ENCODE measurements around the gene DNAJC5G. TPM values are rescaled to one million over a fixed set of nuclear protein-coding genes. Genes with fewer than 3 reads are reported as not detected.
"Not testable (repeated sequence)": the region's sequence is repeated elsewhere in the genome, so short reads cannot be mapped to it uniquely, and the experiment has no call there.

The DNAJC5G gene
- total RNA-seq, 2 donors from 2014 or later, result not detected

- H3K4me1 ChIP-seq, result no peaks in the 10 kb centered on the region
- no peaks in the 10 kb centered on the region for H3K9me3 ChIP-seq
- H3K36me3 ChIP-seq, result no peaks in the 10 kb centered on the region
- intact Hi-C loops (cut with DNase I), result no loop called here
- no peak for DNase-seq
- no peaks in the 10 kb centered on the region for H3K27me3 ChIP-seq
- TF ChIP-seq CTCF (IDR thresholded peaks at IDR 0.05), result no peak
- no peak overlapping the region for H3K9ac ChIP-seq (ENCODE audit: low read depth in 2 of 2, low read length in 2 of 2)
- no peak overlapping the region for H3K27ac ChIP-seq
- no peak overlapping the region for H3K4me3 ChIP-seq
Measured at GRCh38 chr2:27294928-27295327, 19.7 kb downstream of the DNAJC5G start.

GRCh38 chr2:27296481-27296880 lies 21.2 kb downstream of the DNAJC5G start:
- no peak overlapping the region for H3K4me3 ChIP-seq
- no peak overlapping the region for H3K9ac ChIP-seq (ENCODE audit: low read depth in 2 of 2, low read length in 2 of 2)
- no peaks in the 10 kb centered on the region for H3K27me3 ChIP-seq
- intact Hi-C loops (cut with DNase I), result no loop called here
- no peaks in the 10 kb centered on the region for H3K9me3 ChIP-seq
- H3K4me1 ChIP-seq, result no peaks in the 10 kb centered on the region
- H3K36me3 ChIP-seq, result no peaks in the 10 kb centered on the region
- TF ChIP-seq CTCF (IDR thresholded peaks at IDR 0.05), result no peak
- DNase-seq, result no peak
- H3K27ac ChIP-seq, result no peak overlapping the region

GRCh38 chr2:27297195-27297594 lies 22.0 kb downstream of the DNAJC5G start:
- Histone ChIP-seq H3K4me1 (no peaks in the 10 kb centered on the region), H3K4me3 (no peak overlapping the region), H3K9ac (ENCODE audit: low read depth in 2 of 2, low read length in 2 of 2) (no peak overlapping the region), H3K27ac (no peak overlapping the region), H3K9me3 (no peaks in the 10 kb centered on the region), H3K27me3 (no peaks in the 10 kb centered on the region), H3K36me3 (no peaks in the 10 kb centered on the region)
- no peak for TF ChIP-seq CTCF (IDR thresholded peaks at IDR 0.05)
- DNase-seq, result no peak
- intact Hi-C loops (cut with DNase I), result no loop called here

- no peak for DNase-seq
- Histone ChIP-seq H3K36me3 (no peaks in the 10 kb centered on the region), H3K4me3 (no peak overlapping the region), H3K4me1 (no peaks in the 10 kb centered on the region), H3K9ac (ENCODE audit: low read depth in 2 of 2, low read length in 2 of 2) (no peak overlapping the region), H3K9me3 (no peaks in the 10 kb centered on the region), H3K27ac (no peak overlapping the region), H3K27me3 (no peaks in the 10 kb centered on the region)
- intact Hi-C loops (cut with DNase I), result no loop called here
- TF ChIP-seq CTCF (IDR thresholded peaks at IDR 0.05), result no peak
Measured at GRCh38 chr2:27298391-27299080, 23.3 kb downstream of the DNAJC5G start.

DNA sequence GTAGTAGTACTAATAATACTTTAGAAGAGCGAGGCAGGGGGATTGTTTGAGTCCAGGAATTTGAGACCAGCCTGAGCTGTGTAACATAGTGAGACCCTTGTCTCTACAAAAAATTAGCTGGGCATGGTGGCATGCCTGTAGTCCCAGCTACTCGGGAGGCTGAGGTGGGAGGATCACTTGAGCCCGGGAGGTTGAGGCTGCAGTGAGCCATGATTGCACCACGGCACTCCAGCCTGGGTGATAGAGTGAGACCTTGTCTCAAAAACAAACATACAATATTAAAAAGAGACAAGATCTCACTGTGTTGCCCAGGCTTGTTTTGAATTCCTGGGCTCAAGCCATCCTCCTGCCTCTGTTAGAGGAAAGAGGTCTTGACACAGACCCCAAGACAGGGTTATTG lies 25.4 kb downstream of the DNAJC5G start:
- H3K27ac ChIP-seq; DNase-seq; H3K4me1 ChIP-seq; intact Hi-C loops (cut with DNase I); H3K4me3 ChIP-seq; H3K9ac ChIP-seq (ENCODE audit: low read depth in 2 of 2, low read length in 2 of 2); H3K27me3 ChIP-seq; H3K9me3 ChIP-seq; H3K36me3 ChIP-seq: not testable (repeated sequence)

Data from colonic mucosa (tissue), 4 donors.